H9 (cell line): ENCODE data around the gene NANOS3. TPM values are rescaled to one million over a fixed set of nuclear protein-coding genes. Genes with fewer than 3 reads are reported as not detected.

Experiments
- DNase-seq: peaks from one replicate; pipeline ENCODE4 v3.0.0-alpha.2; 2017
- H2AFZ ChIP-seq: one replicate; pipeline ENCODE4 v1.6.1; 2013; ENCODE audit warnings: mild to moderate bottlenecking, low read length, control low read depth, moderate library complexity
- H2AK5ac ChIP-seq: 2 replicates; pipeline ENCODE4 v1.6.1; 2013; ENCODE audit warnings: low read length, control low read depth, mixed read lengths; ENCODE audit not compliant: insufficient read length
- H2BK120ac ChIP-seq: one replicate; pipeline ENCODE4 v1.6.1; 2013; ENCODE audit warnings: low read depth, mild to moderate bottlenecking, low read length, control low read depth, inconsistent platforms; ENCODE audit not compliant: poor library complexity, severe bottlenecking
- H2BK12ac ChIP-seq: 2 replicates; pipeline ENCODE4 v1.6.1; 2013; ENCODE audit warnings: low read length, control low read depth, mixed read lengths, low read depth; ENCODE audit not compliant: insufficient read length
- H2BK15ac ChIP-seq: 2 replicates; pipeline ENCODE4 v1.6.1; 2013; ENCODE audit warnings: low read depth, low read length, control low read depth
- H2BK20ac ChIP-seq: one replicate; pipeline ENCODE4 v1.6.1; 2013; ENCODE audit warnings: low read depth, mild to moderate bottlenecking, low read length, control low read depth, inconsistent platforms; ENCODE audit not compliant: poor library complexity, severe bottlenecking
- H2BK5ac ChIP-seq: 2 replicates; pipeline ENCODE4 v1.6.1; 2013; ENCODE audit warnings: low read length, control low read depth, mixed read lengths; ENCODE audit not compliant: insufficient read length
- H3K14ac ChIP-seq: 2 replicates; pipeline ENCODE4 v1.6.1; 2013; ENCODE audit warnings: low read length, control low read depth; ENCODE audit not compliant: insufficient read depth
- H3K18ac ChIP-seq: 2 replicates; pipeline ENCODE4 v1.6.1; 2013; ENCODE audit warnings: low read depth, mild to moderate bottlenecking, mixed read lengths, low read length, control low read depth; ENCODE audit not compliant: insufficient read length
- H3K23ac ChIP-seq: 2 replicates; pipeline ENCODE4 v1.6.1; 2013; ENCODE audit warnings: low read length, control low read depth, mixed read lengths, low read depth; ENCODE audit not compliant: insufficient read length
- H3K23me2 ChIP-seq: 2 replicates; pipeline ENCODE4 v1.6.1; 2013; ENCODE audit warnings: low read depth, mild to moderate bottlenecking, mixed read lengths, low read length, control low read depth; ENCODE audit not compliant: insufficient read length, poor library complexity, severe bottlenecking
- H3K27ac ChIP-seq: 2 replicates; pipeline ENCODE4 v1.5.1; 2013; ENCODE audit warnings: low read length, control low read depth, mixed read lengths, low read depth; ENCODE audit not compliant: insufficient read length
- H3K27me3 ChIP-seq: 2 replicates; pipeline ENCODE4 v1.6.1; 2013; ENCODE audit warnings: low read length, control low read depth, inconsistent platforms; ENCODE audit not compliant: insufficient read depth
- H3K4ac ChIP-seq: 2 replicates; pipeline ENCODE4 v1.6.1; 2013; ENCODE audit warnings: low read depth, mild to moderate bottlenecking, control low read depth, inconsistent platforms, low read length, moderate library complexity
- H3K4me1 ChIP-seq: 2 replicates; pipeline ENCODE4 v1.6.1; 2013; ENCODE audit warnings: low read length, control low read depth, inconsistent platforms; ENCODE audit not compliant: insufficient read depth
- H3K4me2 ChIP-seq: 2 replicates; pipeline ENCODE4 v1.6.1; 2013; ENCODE audit warnings: low read length, control low read depth, mixed read lengths; ENCODE audit not compliant: insufficient read length, insufficient read depth
- H3K56ac ChIP-seq: 2 replicates; pipeline ENCODE4 v1.6.1; 2013; ENCODE audit warnings: low read depth, mild to moderate bottlenecking, mixed read lengths, low read length, control low read depth; ENCODE audit not compliant: insufficient read length
- H3K79me1 ChIP-seq: 2 replicates; pipeline ENCODE4 v1.6.1; 2013; ENCODE audit warnings: low read depth, mild to moderate bottlenecking, moderate library complexity, low read length, control low read depth, inconsistent platforms; ENCODE audit not compliant: insufficient read depth, poor library complexity, severe bottlenecking
- H3K79me2 ChIP-seq: 2 replicates; pipeline ENCODE4 v1.6.1; 2013; ENCODE audit warnings: low read length, control low read depth, inconsistent platforms; ENCODE audit not compliant: insufficient read depth
- H3K9ac ChIP-seq: 2 replicates; pipeline ENCODE4 v1.6.1; 2013; ENCODE audit warnings: low read length, control low read depth, mixed read lengths; ENCODE audit not compliant: insufficient read length; ENCODE audit errors: extremely low read depth
- H3K9me3 ChIP-seq: one replicate; pipeline ENCODE4 v1.6.1; 2013; ENCODE audit warnings: low read depth, low read length, inconsistent platforms; ENCODE audit not compliant: control insufficient read depth
- H3T11ph ChIP-seq: one replicate; pipeline ENCODE4 v1.6.1; 2013; ENCODE audit warnings: mild to moderate bottlenecking, low read length, control low read depth, inconsistent platforms
- H4K20me1 ChIP-seq: one replicate; pipeline ENCODE4 v1.6.1; 2013; ENCODE audit not compliant: control insufficient read depth, insufficient read length, insufficient read depth
- H4K5ac ChIP-seq: 2 replicates; pipeline ENCODE4 v1.6.1; 2013; ENCODE audit warnings: low read depth, mild to moderate bottlenecking, mixed read lengths, low read length, control low read depth; ENCODE audit not compliant: insufficient read length
- H4K8ac ChIP-seq: replicated peaks from 2 replicates; pipeline ENCODE4 v1.6.1; 2013; ENCODE audit warnings: low read length, control low read depth, mixed read lengths, low read depth; ENCODE audit not compliant: insufficient read length
- H4K91ac ChIP-seq: 2 replicates; pipeline ENCODE4 v1.6.1; 2013; ENCODE audit warnings: low read depth, mild to moderate bottlenecking, moderate library complexity, mixed read lengths, low read length, control low read depth; ENCODE audit not compliant: insufficient read length
- H3K27ac Mint-ChIP-seq, 3 experiments: 2 replicates in 2 of 3; 3 replicates in 1 of 3; pipeline ENCODE4 v1.8.0; 2020 to 2021; ENCODE audit warnings: mixed read lengths in 3 of 3, mild to moderate bottlenecking in 1 of 3, moderate library complexity in 1 of 3
- H3K27me3 Mint-ChIP-seq: 2 replicates; pipeline ENCODE4 v1.8.0; 2021; ENCODE audit warnings: low read depth, mild to moderate bottlenecking, moderate library complexity, mixed read lengths
- H3K36me3 Mint-ChIP-seq, 3 experiments: 2 replicates in 2 of 3; 3 replicates in 1 of 3; pipeline ENCODE4 v1.8.0; 2020 to 2021; ENCODE audit warnings: low read depth in 3 of 3, mixed read lengths in 3 of 3; ENCODE audit not compliant: insufficient read depth in 1 of 3
- H3K4me1 Mint-ChIP-seq, 2 experiments: 2 replicates each; pipeline ENCODE4 v1.8.0; 2020; ENCODE audit warnings: mixed read lengths in 2 of 2
- H3K4me3 Mint-ChIP-seq, 2 experiments: 2 replicates in 1 of 2; 3 replicates in 1 of 2; pipeline ENCODE4 v1.8.0; 2020 to 2021; ENCODE audit warnings: mild to moderate bottlenecking in 2 of 2, mixed read lengths in 2 of 2, moderate library complexity in 1 of 2
- H3K9me3 Mint-ChIP-seq, 2 experiments: 2 replicates in 1 of 2; 3 replicates in 1 of 2; pipeline ENCODE4 v1.8.0; 2020; ENCODE audit warnings: mild to moderate bottlenecking in 2 of 2, mixed read lengths in 2 of 2, moderate library complexity in 1 of 2
- WGBS: extraction: QIAGEN DNeasy Blood & Tissue Kit; methylation state at CpG from one replicate; pipeline ENCODE4 v1.1.7; 2013; ENCODE audit warnings: missing lambda C conversion rate, low lambda C conversion rate, mixed read lengths; ENCODE audit not compliant: insufficient read length; ENCODE audit errors: extremely low coverage; 5-methylcytosine and 5-hydroxymethylcytosine counted together
- total RNA-seq: library from RNA; stranded (reverse); gene quantifications from 2 replicates; pipeline ENCODE4 v1.2.1, GENCODE V29; 2021
- TF ChIP-seq, protein P1 (sequence below): fragments of 200-600 bp; sonication (generic); conservative IDR thresholded peaks from 3 replicates; pipeline ENCODE4 v1.8.0; 2021; ENCODE audit warnings: antibody characterized with exemption, mild to moderate bottlenecking

NANOS3 gene
- total RNA-seq, 1 experiment from 2014 or later = not detected

DNA sequence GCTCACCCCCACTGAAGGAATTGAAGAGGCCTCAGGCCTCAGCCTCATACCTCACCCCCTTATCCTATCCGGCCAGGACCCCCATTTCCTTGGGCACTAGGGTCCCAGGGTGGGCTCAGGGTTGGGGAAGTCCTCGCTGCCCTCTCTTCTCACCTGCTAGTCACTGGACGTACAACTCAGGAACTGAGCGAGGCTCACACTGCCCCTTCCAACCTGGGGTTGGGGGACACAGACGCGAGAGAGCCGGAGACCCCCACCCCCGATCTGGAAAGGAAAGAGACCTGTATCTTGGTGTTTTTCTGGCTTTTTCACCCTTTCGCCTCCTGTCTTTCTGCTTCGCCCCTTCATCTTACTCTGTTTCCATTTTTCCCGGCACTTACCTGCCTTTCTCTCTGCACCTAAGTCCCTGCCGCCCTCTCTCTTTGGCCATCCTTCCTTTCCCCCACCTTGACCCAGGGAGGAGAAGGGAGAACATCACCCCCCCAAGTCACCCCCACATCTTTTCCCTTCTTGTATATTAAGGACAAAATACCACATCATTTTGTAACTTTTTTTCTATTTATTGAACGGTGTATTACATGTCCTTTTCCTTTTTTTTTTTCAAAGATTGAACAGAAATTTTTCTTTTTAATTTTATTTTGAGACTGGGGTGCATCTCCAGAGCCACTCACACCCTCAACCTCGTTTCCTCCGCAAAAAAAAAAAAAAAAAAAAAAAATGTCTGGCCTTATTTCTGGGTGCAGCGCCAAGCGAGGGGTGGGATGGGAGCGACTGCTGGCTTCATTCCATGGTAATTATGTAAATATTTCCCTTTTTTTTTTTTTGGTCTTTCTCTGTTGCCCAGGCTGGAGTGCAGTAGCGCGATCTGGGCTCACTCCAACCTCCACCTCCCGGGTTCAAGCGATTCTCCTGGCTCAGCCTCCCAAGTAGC is 45.1 kb upstream of the NANOS3 start:
- Histone ChIP-seq H3K14ac (no peak overlapping the region), H2AFZ (no peak overlapping the region), H3K18ac (no peak overlapping the region), H2BK5ac (no peak overlapping the region), H4K91ac (no peak overlapping the region), H4K8ac (no peak overlapping the region), H3K23ac (no peak overlapping the region), H2BK20ac (no peak overlapping the region), H3K4ac (no peak overlapping the region), H3K9me3 (no peaks in the 10 kb centered on the region), H3T11ph (no peak overlapping the region), H2BK120ac (no peak overlapping the region), H3K4me2 (no peak overlapping the region), H2AK5ac (no peak overlapping the region), H3K79me1 (no peaks in the 10 kb centered on the region), H3K79me2 (no peaks in the 10 kb centered on the region), H4K5ac (no peak overlapping the region), H3K9ac (no peak overlapping the region), H2BK15ac (no peak overlapping the region), H3K27me3 (no peaks in the 10 kb centered on the region), H3K27ac (no peak overlapping the region), H3K4me1 (no peaks in the 10 kb centered on the region; the same call in 1 of the 2 replicates), H3K23me2 (peaks cover 7% of the 10 kb centered on the region), H2BK12ac (no peak overlapping the region), H4K20me1 (no peaks in the 10 kb centered on the region), H3K56ac (no peak overlapping the region)
- DNase-seq = no peak
- Mint-ChIP-seq H3K4me1 (peaks cover 14 to 18% of the 10 kb centered on the region in 2 experiments), H3K9me3 (no peaks in the 10 kb centered on the region; a peak in 1 of 5 replicates), H3K27me3 (no peaks in the 10 kb centered on the region; the same call in 1 of the 2 replicates), H3K36me3 (peaks cover 18 to 41% (median 41%) of the 10 kb centered on the region in 3 experiments; a peak in 6 of 7 replicates), H3K27ac (peak overlapping the region in 1 of 3 experiments; percentile 19; a peak in 2 of 7 replicates), H3K4me3 (peak overlapping the region in 1 of 2 experiments; percentile 44; a peak in 1 of 5 replicates)
- TF ChIP-seq, protein P1, sequence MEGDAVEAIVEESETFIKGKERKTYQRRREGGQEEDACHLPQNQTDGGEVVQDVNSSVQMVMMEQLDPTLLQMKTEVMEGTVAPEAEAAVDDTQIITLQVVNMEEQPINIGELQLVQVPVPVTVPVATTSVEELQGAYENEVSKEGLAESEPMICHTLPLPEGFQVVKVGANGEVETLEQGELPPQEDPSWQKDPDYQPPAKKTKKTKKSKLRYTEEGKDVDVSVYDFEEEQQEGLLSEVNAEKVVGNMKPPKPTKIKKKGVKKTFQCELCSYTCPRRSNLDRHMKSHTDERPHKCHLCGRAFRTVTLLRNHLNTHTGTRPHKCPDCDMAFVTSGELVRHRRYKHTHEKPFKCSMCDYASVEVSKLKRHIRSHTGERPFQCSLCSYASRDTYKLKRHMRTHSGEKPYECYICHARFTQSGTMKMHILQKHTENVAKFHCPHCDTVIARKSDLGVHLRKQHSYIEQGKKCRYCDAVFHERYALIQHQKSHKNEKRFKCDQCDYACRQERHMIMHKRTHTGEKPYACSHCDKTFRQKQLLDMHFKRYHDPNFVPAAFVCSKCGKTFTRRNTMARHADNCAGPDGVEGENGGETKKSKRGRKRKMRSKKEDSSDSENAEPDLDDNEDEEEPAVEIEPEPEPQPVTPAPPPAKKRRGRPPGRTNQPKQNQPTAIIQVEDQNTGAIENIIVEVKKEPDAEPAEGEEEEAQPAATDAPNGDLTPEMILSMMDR = no peak
- WGBS = no CpG with 5 or more reads among the region's 22 CpGs
